ENCODE data around the gene CPSF6. TPM values are rescaled to one million over a fixed set of nuclear protein-coding genes. Genes with fewer than 3 reads are reported as not detected.

The CPSF6 gene
- total and polyA plus RNA-seq, 2 of the 8 experiments (the other 6 are each of a cell fraction or from before 2014, with no cell fraction given) = 92.7 to 167 TPM

GRCh38 chr12:69252033-69252432, 12.7 kb downstream of the CPSF6 start:
- DNase-seq (ENCODE audit: low read depth in 1 of 2, low spot score in 2 of 2) = no peak
- H3K4me1 ChIP-seq (replicated peaks in 1 of 4; ENCODE audit: control insufficient read depth in 3 of 4, insufficient read depth in 4 of 4, low read length in 3 of 4) = peaks cover 0 to 4% (median 0%) of the 10 kb centered on the region in 4 experiments; a peak in 1 of 7 replicates
- H3K9me3 ChIP-seq (ENCODE audit: insufficient read depth in 2 of 2, low read depth in 1 of 2, low read length in 1 of 2) = no peaks in the 10 kb centered on the region
- no peak overlapping the region for H3K9ac ChIP-seq (replicated peaks in 1 of 4; ENCODE audit: extremely low read depth in 1 of 4, low read depth in 3 of 4, low read length in 3 of 4)
- peaks cover 9 to 25% of the 10 kb centered on the region in 2 experiments for H4K20me1 ChIP-seq (replicated peaks in 1 of 2; ENCODE audit: control insufficient read depth in 1 of 2, insufficient read depth in 2 of 2, low read length in 2 of 2)
- no peak overlapping the region for H2BK20ac ChIP-seq (ENCODE audit: low read length)
- ChIA-PET POLR2A (ENCODE audit: partially characterized antibody) (interaction anchor here (0.9 to 4.1 kb wide), 3 partner anchors 10 to 97 kb away, joined by 4 to 48 read pairs (median 5); partner anchors contain the start of gene CPSF6), CTCF (ENCODE audit: partially characterized antibody) (interaction anchor here (0.7 to 6.3 kb wide), 2 partner anchors 95 to 1160 kb away, joined by 3 to 90 read pairs; no protein-coding TSS in a partner anchor)
- no peak overlapping the region for H3K4me3 ChIP-seq (ENCODE audit: extremely low read depth in 1 of 4, insufficient read depth in 2 of 4, low read depth in 3 of 4, low read length in 4 of 4)
- no peak for FAIRE-seq
- no peak overlapping the region for H3K27ac ChIP-seq (ENCODE audit: low read depth, low read length)
- no peak overlapping the region for H2BK15ac ChIP-seq (ENCODE audit: low read length)
- H3K4ac ChIP-seq (replicated peaks; ENCODE audit: insufficient read length, low read depth, low read length) = no peak overlapping the region
- H2BK12ac ChIP-seq (ENCODE audit: low read depth, low read length) = no peak overlapping the region
- no peak overlapping the region for H3K18ac ChIP-seq (ENCODE audit: extremely low read depth, low read length)
- H4K5ac ChIP-seq (ENCODE audit: insufficient read length, low read depth, low read length) = no peak overlapping the region
- peaks cover 3 to 49% (median 19%) of the 10 kb centered on the region in 4 experiments; a peak in 6 of 8 replicates for H3K36me3 ChIP-seq (ENCODE audit: control insufficient read depth in 2 of 4, insufficient read depth in 4 of 4, low read length in 3 of 4)
- no peak overlapping the region for H2BK5ac ChIP-seq (ENCODE audit: low read depth, low read length)
- no peak overlapping the region for H4K91ac ChIP-seq (replicated peaks; ENCODE audit: insufficient read length, low read length)
- no peaks in the 10 kb centered on the region for H3K23me2 ChIP-seq (ENCODE audit: low read depth, low read length)
- no peak overlapping the region for H2AK5ac ChIP-seq (ENCODE audit: low read depth, low read length)
- no peak overlapping the region for H4K8ac ChIP-seq (ENCODE audit: extremely low read depth, insufficient read depth, low read length)
- peaks cover 3% of the 10 kb centered on the region; the same call in 1 of the 2 replicates for H3K79me1 ChIP-seq (ENCODE audit: low read depth, low read length)
- peaks cover 18 to 95% of the 10 kb centered on the region in 2 experiments for H3K79me2 ChIP-seq (ENCODE audit: control insufficient read depth in 1 of 2, insufficient read depth in 2 of 2, low read length in 2 of 2)
- H3K23ac ChIP-seq (ENCODE audit: insufficient read length) = no peak overlapping the region
- WGBS, 2 experiments (ENCODE audit: extremely low coverage in 1 of 2, insufficient coverage in 1 of 2, insufficient read length in 1 of 2, insufficient replicate concordance in 2 of 2, low coverage in 1 of 2, low lambda C conversion rate in 2 of 2, missing lambda C conversion rate in 1 of 2) = 54% methylated on average over 1 of the region's 1 CpG; no CpG with 5 or more reads in 1 of the 2 experiments
- no peak overlapping the region for H3K14ac ChIP-seq (ENCODE audit: insufficient read length)
- H2AFZ ChIP-seq (ENCODE audit: low read length) = no peak overlapping the region
- H3K56ac ChIP-seq (replicated peaks; ENCODE audit: insufficient read length, low read depth, low read length) = no peak overlapping the region
- H3K4me2 ChIP-seq (ENCODE audit: insufficient read depth in 1 of 2, low read depth in 2 of 2, low read length in 2 of 2) = no peak overlapping the region
- H2BK120ac ChIP-seq (replicated peaks; ENCODE audit: low read depth, low read length) = no peak overlapping the region
- H3K27me3 ChIP-seq (replicated peaks in 1 of 4; ENCODE audit: control insufficient read depth in 3 of 4, extremely low read depth in 1 of 4, insufficient read depth in 3 of 4, low read length in 3 of 4) = no peaks in the 10 kb centered on the region
- TF ChIP-seq MAFK (IDR thresholded peaks at IDR 0.05; ENCODE audit: low read depth, low read length) (no peak), CREB1 (IDR thresholded peaks at IDR 0.05) (no peak), USF2 (IDR thresholded peaks at IDR 0.05; ENCODE audit: low read length) (no peak), HDAC6 (IDR thresholded peaks at IDR 0.05; ENCODE audit: low read depth, low read length) (no peak), EGR1 (IDR thresholded peaks at IDR 0.05; ENCODE audit: borderline replicate concordance, low read depth, low read length) (no peak), HDAC2 (IDR thresholded peaks at IDR 0.05; ENCODE audit: borderline replicate concordance in 1 of 2, low read depth in 2 of 2, low read length in 2 of 2) (no peak), EZH2 (IDR thresholded peaks at IDR 0.05; ENCODE audit: low read depth, low read length, severe bottlenecking) (no peak), CBX8 (IDR thresholded peaks at IDR 0.05; ENCODE audit: borderline replicate concordance, low read depth, low read length) (no peak), JUND (IDR thresholded peaks at IDR 0.05; ENCODE audit: low read length) (no peak), CBX5 (IDR thresholded peaks at IDR 0.05; ENCODE audit: low read depth, low read length) (no peak), CHD2 (IDR thresholded peaks at IDR 0.05; ENCODE audit: low read length) (no peak), TAF1 (IDR thresholded peaks at IDR 0.05; ENCODE audit: low read depth, low read length) (no peak)
